Fibroblast of skin of right quadriceps (primary cell): ENCODE results near the gene DEDD2.

Experiments used
- DNase-seq: peaks from one replicate; pipeline ENCODE4 v3.0.0-alpha.2; 2013

Gene DEDD2

GRCh38 chr19:42248270-42249148 is 31.0 kb upstream of the DEDD2 start:
- DNase-seq = no peak

DNA sequence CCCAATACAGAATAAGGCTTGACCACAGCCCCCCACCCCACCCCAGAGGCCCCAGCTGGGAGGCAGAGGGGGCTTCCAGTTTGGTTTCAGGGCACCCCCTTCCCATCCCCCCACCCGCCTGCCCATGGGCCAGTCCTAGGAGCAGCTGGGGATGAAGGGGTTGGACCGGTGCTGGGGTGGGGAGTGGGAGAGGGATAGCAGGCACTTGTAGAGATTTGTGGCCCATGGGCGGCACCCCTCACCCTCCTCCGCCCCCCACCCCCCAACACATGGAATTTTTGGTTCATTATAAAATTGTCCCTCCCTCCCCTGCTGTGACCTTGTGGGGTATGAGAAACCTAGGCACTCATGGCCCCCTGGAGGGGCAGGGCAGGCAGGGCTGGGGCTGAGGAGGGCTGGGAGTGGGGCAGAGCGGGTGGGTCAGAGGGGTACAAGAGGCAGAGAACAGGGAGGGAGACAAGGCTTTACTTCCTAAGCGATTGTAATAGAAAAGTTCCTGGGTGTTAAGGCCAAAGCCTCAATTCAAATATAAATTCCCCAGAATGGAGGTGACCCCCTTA is 30.2 kb upstream of the DEDD2 start:
- DNase-seq = no peak

- DNase-seq = no peak
Observed at GRCh38 chr19:42246922-42247639, 29.6 kb upstream of the DEDD2 start.

- DNase-seq = peak; percentile 84
Observed at GRCh38 chr19:42246143-42246921, 28.9 kb upstream of the DEDD2 start.

DNA sequence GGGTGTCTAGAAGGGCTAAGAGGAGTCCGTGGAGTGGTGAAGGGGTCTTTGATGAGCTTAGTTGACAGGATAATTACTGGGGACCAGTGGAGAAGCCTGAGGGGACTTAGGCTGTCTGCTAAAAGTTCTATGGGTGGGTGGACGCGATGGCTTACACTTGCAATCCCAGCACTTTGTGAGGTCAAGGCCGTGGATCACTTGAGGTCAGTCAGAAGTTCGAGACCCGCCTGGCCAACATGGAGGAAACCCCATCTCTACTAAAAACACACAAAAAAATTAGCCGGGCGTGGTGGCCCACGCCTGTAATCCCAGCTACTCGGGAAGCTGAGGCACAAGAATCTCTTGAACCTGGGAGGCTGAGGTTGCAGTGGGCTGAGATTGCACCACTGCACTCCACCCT is 27.8 kb upstream of the DEDD2 start:
- no peak for DNase-seq

- peak; percentile 93 for DNase-seq
Observed at GRCh38 chr19:42244347-42245220, 27.1 kb upstream of the DEDD2 start.

GRCh38 chr19:42242512-42243409 is 25.3 kb upstream of the DEDD2 start, which contains the start of gene GSK3A:
Gene GSK3A (minus strand): TSS chr19:42242602. CDS start chr19:42242465, 137 bp downstream.
- peak; percentile 99 for DNase-seq

- no peak for DNase-seq
Observed at GRCh38 chr19:42242069-42242511, 24.6 kb upstream of the DEDD2 start.

GRCh38 chr19:42241279-42241678 is 23.8 kb upstream of the DEDD2 start:
- no peak for DNase-seq

DNA sequence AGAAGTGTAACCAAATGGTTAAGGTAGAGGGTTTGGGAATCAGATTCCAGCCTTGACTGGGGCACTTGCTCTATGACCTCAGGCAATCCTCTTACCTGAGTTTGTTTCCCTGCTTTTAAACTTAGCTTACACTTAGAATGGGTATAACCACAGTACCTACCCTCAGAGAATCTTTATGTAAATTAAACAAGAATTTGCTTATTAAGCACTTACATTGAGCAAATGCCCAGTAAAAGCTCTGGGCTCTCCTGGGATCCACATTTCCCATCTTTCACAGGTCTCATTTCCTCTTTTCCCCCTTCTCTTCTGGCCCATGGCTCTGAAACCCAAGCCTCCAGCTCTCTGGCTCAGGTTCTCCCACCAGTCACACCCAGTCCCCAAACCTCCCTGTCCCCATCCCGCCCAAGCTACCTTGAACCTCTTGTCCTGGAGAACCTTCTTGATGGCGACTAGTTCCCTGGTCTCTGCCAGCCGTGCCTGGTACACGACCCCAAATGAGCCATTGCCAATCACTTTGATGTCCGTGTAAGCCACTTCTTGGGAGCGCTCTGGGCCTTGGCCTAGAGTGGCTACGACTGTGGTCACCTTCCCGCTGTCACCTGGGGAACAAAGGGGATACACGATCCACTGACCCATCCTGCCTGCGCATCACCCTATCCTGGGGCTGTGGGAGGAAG is 22.2 kb upstream of the DEDD2 start:
- no peak for DNase-seq

DNA sequence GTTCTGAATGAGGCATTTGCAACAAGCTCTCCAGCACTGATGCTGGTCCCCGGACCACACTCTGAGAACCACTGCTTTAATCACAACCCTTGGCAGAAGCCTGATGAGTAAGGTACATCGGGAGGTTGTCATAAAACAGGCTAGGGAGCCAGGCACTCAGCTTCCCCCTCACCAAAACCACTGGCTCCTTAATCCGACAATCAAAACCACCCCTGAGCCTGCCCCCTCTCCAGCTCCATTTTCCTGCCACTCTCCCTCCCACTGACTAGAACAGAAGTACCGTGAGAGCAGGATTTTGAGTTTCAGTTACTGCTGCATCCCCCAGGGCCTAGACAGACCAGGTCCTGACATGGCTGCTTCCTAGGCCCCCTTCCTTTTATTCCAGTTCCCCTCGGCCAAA is 17.7 kb upstream of the DEDD2 start:
- DNase-seq = no peak

GRCh38 chr19:42234364-42234763 is 16.9 kb upstream of the DEDD2 start:
- DNase-seq = no peak

GRCh38 chr19:42233678-42234292 is 16.3 kb upstream of the DEDD2 start:
- no peak for DNase-seq

GRCh38 chr19:42233106-42233505 is 15.6 kb upstream of the DEDD2 start:
- no peak for DNase-seq

DNA sequence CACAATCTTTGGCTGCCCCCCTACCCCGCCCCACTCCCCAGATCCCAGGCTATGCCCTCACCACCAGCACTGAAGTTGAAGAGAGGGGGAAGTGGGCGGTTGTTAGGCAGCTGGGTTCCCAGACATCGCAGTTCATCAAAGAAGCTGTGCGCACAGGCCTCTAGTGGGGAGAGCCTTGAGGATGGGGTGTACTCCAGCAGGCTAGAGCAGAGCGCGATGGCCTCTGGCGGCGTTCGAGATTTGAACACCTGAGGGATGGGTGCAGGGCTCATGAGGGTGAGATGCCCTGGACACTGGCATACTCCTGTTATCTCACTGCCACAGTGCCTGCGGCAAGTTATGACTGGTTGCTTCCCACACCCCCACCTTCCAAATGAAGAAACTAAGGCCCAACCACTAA is 15.0 kb upstream of the DEDD2 start:
- no peak for DNase-seq

DNA sequence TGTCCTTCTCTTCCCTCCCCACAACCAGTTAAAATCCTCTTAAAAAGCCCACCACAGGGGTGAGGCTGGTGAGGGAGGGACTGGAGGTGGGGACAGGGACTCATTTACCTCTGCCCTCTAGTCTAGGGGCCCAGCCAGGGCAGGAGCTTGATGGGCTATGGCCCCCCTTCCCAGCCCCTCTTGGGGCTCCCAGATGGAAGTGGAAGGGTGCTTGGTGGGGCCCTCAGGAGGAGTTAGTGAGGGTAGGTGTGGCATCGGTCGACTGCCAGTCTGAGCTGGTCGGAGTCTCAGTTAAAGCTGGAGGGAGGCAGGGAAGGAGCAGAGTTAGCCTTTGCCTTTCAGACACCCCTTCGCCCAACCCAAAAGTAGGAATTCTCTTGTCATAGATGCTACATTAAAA is 13.1 kb upstream of the DEDD2 start:
- no peak for DNase-seq

DNA sequence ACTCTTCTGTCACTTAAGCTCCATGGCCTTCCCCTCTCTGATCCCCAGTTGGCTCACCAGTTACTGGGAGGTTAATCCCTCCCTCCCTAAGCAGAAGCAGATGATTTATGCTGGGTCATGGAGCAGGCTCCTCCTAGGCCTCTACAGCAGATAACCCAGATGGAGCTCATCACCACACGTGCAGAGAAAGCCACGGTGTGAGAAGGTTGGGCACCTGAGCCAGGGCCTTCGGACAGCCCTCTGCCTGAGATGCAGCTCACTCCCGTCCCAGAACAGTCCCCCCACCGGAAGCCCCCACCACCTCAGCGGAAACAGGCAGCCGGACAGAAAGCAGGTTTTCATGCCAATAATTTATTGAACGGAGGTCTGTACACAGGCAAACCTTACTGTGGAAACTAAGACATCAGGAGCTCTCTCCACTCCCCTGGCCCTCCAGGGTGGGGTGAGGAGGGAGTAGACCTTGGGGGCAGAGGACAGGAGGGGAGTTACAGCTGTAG is 12.4 kb upstream of the DEDD2 start:
- peak; percentile 11 for DNase-seq

DNA sequence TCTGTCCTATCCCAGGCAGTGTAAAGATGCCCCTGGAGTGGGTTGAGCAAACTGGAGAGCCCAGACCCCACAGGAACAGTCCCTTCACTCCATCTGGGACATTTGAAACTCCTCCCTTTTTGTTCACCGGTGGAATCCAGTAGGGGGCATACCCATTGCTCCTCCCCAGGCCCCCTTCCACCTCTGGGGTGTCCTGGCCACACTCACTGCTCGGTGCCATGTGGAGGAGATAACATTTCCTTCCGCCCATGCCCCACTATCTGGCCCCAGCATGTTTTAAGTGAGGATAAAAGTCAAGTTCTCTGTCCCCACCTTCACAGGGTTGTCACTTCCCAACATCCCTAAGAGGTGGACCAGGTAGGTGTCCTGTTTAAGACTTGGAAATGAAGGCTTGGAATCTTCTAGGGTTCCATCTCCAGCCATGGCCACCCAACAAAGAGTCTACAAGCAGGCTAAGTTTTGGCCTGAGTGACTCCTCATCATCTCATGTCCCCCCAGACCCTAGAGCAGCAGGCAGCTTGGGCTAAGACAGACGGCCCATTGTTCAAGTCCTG is 11.9 kb upstream of the DEDD2 start:
- DNase-seq = no peak

GRCh38 chr19:42228641-42229040 is 11.2 kb upstream of the DEDD2 start:
- DNase-seq = no peak
